GM21390 (cell line): ENCODE data around the gene APOBEC2.

ENCODE experiments used
- ATAC-seq: cut with Tn5 transposase; IDR thresholded peaks from one replicate; pipeline ENCODE4 v1.9.1; 2021; ENCODE audit not compliant: unreplicated experiment

APOBEC2 gene

GRCh38 chr6:41083072-41083471 lies 30.1 kb downstream of the APOBEC2 start:
- no peak for ATAC-seq

- no peak for ATAC-seq
Observed at GRCh38 chr6:41085182-41085581, 32.2 kb downstream of the APOBEC2 start.

DNA sequence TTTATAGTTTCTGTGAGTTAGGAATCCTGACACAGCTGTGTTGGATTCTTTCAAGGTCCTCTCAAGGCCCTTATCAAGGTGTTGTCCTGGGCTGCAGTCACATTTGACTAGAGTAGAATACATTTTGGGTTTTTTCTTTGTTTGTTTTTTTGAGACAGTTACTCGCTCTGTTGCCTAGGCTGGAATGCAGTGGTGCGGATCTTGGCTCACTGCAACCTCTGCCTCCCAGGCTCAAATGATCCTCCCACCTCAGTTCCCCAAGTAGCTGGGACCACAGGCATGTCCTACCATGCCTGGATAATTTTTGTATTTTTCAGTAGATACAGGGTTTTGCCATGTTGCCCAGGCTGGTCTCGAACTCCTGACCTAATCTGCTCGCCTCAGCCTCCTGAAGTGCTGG lies 35.4 kb downstream of the APOBEC2 start:
- no peak for ATAC-seq

GRCh38 chr6:41090841-41091761 lies 38.1 kb downstream of the APOBEC2 start:
- ATAC-seq = no peak

GRCh38 chr6:41092421-41093140 lies 39.6 kb downstream of the APOBEC2 start:
- no peak for ATAC-seq

GRCh38 chr6:41093729-41094128 lies 40.7 kb downstream of the APOBEC2 start:
- ATAC-seq = no peak

DNA sequence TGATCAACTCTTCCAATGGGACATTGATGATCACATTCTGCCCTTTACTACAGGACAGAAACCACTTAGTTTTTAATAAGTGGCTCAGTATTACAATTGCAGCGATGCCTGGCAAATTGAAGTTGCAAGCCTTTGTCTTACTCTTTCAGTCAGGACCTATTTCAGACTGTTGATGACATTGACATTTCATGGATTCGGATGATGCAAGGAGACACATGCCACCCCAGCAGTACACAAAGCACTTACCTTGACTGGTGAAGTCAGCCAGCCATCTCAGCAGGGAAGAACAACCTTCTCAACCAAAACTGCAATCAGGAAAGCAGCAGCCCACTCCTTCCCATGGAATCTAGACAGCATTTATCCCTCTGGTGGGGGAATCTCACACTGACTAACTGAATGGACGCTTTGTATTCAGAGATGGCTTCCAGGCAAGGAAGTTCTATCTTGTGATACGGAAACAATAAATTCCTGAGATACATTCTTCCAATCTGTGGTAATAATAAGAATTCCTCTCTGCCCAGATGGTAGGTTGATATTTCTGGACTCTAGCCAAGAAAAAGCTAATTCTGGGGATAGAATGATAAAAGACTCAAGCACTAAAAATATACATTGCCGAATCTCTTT lies 44.6 kb downstream of the APOBEC2 start:
- no peak for ATAC-seq

DNA sequence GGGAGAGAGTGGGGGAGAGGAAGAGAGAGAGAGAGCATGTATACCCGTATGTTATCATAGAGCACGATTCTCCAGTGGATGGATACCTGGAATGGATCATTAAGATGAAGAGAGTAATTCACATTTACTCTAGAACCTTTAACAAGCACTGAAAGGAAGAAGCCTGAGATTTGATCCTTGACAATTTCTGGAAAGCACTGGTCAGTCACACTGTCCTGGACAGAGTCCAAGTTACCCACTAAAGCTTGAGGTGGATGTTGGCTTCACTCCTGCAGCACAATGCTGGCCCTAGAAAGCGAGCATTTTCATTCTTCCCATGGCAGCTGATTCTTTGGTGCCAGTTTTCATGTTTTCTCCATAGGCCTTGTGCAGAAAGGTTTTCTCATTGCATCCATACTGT lies 45.4 kb downstream of the APOBEC2 start:
- no peak for ATAC-seq

DNA sequence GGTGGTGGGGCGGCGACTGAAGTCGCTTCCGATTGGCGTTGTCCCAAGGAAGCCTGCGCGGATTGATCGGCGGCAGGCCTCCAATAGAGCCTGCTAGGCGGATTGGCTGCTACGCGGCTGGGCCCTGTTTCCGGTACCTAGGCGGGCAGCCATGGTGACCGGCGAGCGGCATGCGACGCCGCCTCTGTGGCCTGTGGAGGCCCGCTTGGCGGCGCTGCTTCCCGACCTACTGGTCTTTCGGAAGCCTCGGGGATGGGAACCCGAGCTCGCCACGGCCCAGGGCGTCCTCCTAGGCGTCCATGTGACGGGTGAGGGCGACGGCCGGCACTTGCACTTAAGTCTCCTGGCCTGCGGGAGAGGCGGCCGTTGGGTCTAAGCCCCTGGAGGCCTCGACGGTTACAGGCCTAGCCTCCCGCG lies 47.9 kb downstream of the APOBEC2 start:
- no peak for ATAC-seq

- ATAC-seq = no peak
Observed at GRCh38 chr6:41103847-41104246, 50.8 kb downstream of the APOBEC2 start.

DNA sequence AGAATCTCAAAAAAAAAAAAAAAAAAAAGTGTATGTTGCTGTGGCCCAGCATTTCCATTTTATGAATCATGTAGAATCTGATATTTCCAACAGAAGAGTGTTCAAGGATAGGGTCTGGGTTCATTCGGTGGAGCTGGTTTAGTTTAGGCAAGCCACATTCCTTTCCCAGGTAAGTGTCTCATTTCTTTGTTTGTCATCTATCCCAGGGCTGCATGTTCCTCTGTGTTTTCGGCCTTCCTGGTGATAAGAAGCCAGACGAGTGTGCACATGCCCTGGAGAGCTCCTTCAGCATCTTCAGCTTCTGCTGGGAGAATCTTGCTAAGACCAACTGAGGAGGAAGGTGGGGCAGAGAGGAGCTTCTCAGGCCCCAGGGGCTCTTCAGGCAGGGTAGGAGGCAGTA lies 58.0 kb downstream of the APOBEC2 start:
- no peak for ATAC-seq
